Measurements from ENCODE around the gene CRYBG3.

DNA sequence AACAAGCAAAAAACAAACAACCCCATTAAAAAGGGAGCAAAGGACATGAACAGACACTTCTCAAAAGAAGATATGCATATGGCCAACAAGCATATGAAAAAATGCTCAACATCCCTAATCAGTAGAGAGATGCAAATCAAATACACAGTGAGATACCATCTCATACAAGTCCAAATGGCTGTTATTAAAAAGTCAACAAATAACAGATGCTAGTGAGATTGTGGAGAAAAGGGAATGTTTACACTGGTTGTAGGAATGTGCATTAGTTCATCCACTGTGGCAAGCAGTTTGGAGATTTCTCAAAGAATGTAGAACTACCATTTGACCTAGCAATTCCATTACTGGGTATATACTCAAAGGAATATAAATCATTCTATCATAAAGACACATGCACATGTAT lies 105.9 kb downstream of the CRYBG3 start:
- TF ChIP-seq, protein P1, sequence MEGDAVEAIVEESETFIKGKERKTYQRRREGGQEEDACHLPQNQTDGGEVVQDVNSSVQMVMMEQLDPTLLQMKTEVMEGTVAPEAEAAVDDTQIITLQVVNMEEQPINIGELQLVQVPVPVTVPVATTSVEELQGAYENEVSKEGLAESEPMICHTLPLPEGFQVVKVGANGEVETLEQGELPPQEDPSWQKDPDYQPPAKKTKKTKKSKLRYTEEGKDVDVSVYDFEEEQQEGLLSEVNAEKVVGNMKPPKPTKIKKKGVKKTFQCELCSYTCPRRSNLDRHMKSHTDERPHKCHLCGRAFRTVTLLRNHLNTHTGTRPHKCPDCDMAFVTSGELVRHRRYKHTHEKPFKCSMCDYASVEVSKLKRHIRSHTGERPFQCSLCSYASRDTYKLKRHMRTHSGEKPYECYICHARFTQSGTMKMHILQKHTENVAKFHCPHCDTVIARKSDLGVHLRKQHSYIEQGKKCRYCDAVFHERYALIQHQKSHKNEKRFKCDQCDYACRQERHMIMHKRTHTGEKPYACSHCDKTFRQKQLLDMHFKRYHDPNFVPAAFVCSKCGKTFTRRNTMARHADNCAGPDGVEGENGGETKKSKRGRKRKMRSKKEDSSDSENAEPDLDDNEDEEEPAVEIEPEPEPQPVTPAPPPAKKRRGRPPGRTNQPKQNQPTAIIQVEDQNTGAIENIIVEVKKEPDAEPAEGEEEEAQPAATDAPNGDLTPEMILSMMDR (IDR thresholded peaks at IDR 0.05) = no peak
- no peak for TF ChIP-seq ZFX (IDR thresholded peaks at IDR 0.05; ENCODE audit: borderline replicate concordance)
